Osteocyte (in vitro differentiated cells): ENCODE data around the gene ENAH. TPM values are rescaled to one million over a fixed set of nuclear protein-coding genes. Genes with fewer than 3 reads are reported as not detected.
"Not testable (repeated sequence)": the region's sequence is repeated elsewhere in the genome, so short reads cannot be mapped to it uniquely, and the experiment has no call there.

Source experiments
- DNase-seq: peaks from one replicate; pipeline ENCODE4 v3.0.0; 2021; ENCODE audit warnings: mixed read lengths; ENCODE audit not compliant: unreplicated experiment; ENCODE audit errors: extremely low spot score
- H3K27ac Mint-ChIP-seq: one replicate; pipeline ENCODE4 v1.8.0; 2021; ENCODE audit warnings: mild to moderate bottlenecking, mixed read lengths; ENCODE audit not compliant: unreplicated experiment
- H3K27me3 Mint-ChIP-seq: one replicate; pipeline ENCODE4 v1.8.0; 2021; ENCODE audit warnings: mixed read lengths; ENCODE audit not compliant: unreplicated experiment
- H3K36me3 Mint-ChIP-seq: one replicate; pipeline ENCODE4 v1.8.0; 2021; ENCODE audit warnings: mixed read lengths; ENCODE audit not compliant: unreplicated experiment
- H3K4me1 Mint-ChIP-seq: one replicate; pipeline ENCODE4 v1.8.0; 2021; ENCODE audit warnings: mixed read lengths; ENCODE audit not compliant: unreplicated experiment
- H3K4me3 Mint-ChIP-seq: one replicate; pipeline ENCODE4 v1.8.0; 2021; ENCODE audit warnings: mild to moderate bottlenecking, moderate library complexity, mixed read lengths; ENCODE audit not compliant: unreplicated experiment
- H3K9me3 Mint-ChIP-seq: one replicate; pipeline ENCODE4 v1.8.0; 2021; ENCODE audit warnings: mixed read lengths; ENCODE audit not compliant: unreplicated experiment
- CTCF ChIP-seq: fragments of 200-600 bp; sonication (generic); IDR thresholded peaks from 2 replicates; pipeline ENCODE4 v1.5.0; 2021; ENCODE audit warnings: antibody characterized with exemption, mild to moderate bottlenecking, moderate library complexity
- total RNA-seq: library from RNA; stranded (reverse); gene quantifications from 2 replicates; pipeline ENCODE4 v1.2.1, GENCODE V29; 2021

ENAH gene
- total RNA-seq, 1 donor from 2014 or later: 232 TPM

- no peak for TF ChIP-seq CTCF
- peak overlapping the region; percentile 74 for H3K27ac Mint-ChIP-seq
Observed at GRCh38 chr1:225635649-225636048, 17.3 kb downstream of the ENAH start.

DNA sequence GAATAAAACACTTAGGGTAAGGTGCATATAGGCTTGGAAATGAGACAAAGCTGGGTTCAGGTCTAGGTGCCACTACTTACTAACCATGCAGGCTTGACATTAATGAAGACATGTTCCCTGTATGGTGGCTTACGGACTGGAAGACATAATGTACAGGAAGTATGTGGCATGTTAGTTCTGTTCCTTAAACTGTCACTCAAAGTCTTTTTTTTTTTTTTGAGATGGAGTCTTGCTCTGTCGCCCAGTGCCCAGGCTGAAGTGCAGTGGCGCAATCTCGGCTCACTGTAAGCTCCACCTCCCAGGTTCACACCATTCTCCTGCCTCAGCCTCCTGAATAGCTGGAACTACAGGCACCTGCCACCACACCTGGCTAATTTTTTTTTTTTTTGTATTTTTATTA, 20.1 kb downstream of the ENAH start:
- not testable (repeated sequence) for H3K4me3 Mint-ChIP-seq, H3K36me3 Mint-ChIP-seq, H3K9me3 Mint-ChIP-seq, DNase-seq, H3K27me3 Mint-ChIP-seq
- H3K4me1 Mint-ChIP-seq: peaks cover 45% of the 10 kb centered on the region
- H3K27ac Mint-ChIP-seq: peak overlapping the region; percentile 57

More at GRCh38 chr1:225635649-225636048, 17.3 kb downstream of the ENAH start:
- Mint-ChIP-seq H3K4me1 (peaks cover 44% of the 10 kb centered on the region), H3K4me3 (no peak overlapping the region), H3K9me3 (peaks cover 4% of the 10 kb centered on the region), H3K36me3 (peaks cover 20% of the 10 kb centered on the region), H3K27me3 (no peaks in the 10 kb centered on the region)
- no peak for DNase-seq

DNA sequence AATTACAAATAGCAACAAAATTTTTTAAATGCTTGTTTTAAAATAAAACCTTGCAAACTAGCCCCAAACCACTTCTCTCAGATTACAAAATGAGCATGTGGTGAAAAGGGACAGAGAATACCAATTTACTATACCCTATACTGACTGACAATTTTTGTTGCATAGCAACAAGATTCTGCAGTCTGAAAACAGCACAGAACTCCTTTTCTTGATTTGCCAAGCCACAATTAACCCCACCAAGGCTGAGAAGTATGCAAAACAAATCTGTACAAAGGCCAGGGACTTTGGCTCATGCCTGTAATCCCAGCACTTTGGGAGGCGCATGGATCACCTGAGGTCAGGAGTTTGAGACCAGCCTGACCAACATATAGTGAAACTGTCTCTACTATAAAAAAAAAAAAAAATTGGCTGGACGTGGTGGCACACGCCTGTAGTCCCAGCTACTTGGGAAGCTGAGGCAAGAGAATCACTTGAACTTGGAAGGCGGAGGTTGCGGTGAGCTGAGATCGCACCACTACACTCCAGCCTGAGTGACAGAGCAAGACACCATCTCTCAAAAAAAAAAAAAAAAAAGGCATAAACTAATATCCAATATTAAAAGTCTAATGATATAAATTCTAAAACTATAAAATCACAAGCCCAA, 21.8 kb downstream of the ENAH start:
- Mint-ChIP-seq H3K27me3 (no peaks in the 10 kb centered on the region), H3K36me3 (no peaks in the 10 kb centered on the region), H3K9me3 (no peaks in the 10 kb centered on the region), H3K4me1 (peaks cover 55% of the 10 kb centered on the region), H3K4me3 (no peak overlapping the region), H3K27ac (peak overlapping the region; percentile 85)
- no peak for DNase-seq
- no peak for TF ChIP-seq CTCF

DNA sequence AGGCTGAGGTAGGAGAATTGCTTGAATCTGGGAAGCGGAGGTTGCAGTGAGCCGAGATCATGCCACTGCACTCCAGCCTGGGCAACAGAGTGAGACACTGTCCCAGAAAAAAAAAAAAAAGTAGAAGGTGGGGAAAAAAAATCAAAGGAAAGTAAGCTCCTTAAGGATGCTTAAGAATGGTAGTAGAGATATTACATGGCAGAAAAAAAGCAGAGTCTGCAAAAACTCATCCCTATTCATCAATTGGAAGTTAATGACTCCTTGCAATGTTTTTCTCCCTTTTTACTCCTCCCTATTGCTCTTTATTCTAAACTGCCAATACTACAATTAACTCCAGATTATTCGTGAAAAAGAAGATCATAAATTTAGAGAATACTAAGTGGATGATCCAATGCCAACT, 23.4 kb downstream of the ENAH start:
- peak overlapping the region; percentile 23 for H3K27ac Mint-ChIP-seq
- H3K27me3 Mint-ChIP-seq: no peaks in the 10 kb centered on the region
- H3K4me1 Mint-ChIP-seq: peaks cover 57% of the 10 kb centered on the region
- H3K4me3 Mint-ChIP-seq: no peak overlapping the region
- no peak for DNase-seq
- no peaks in the 10 kb centered on the region for H3K9me3 Mint-ChIP-seq
- no peaks in the 10 kb centered on the region for H3K36me3 Mint-ChIP-seq
- TF ChIP-seq CTCF: no peak

GRCh38 chr1:225628794-225629193, 24.1 kb downstream of the ENAH start:
- not testable (repeated sequence) for DNase-seq, H3K36me3 Mint-ChIP-seq, H3K27me3 Mint-ChIP-seq, H3K9me3 Mint-ChIP-seq, H3K4me3 Mint-ChIP-seq
- Mint-ChIP-seq H3K27ac (peak overlapping the region; percentile 41), H3K4me1 (peaks cover 57% of the 10 kb centered on the region)

- H3K4me3 Mint-ChIP-seq: no peak overlapping the region
- no peaks in the 10 kb centered on the region for H3K9me3 Mint-ChIP-seq
- H3K27ac Mint-ChIP-seq: peak overlapping the region; percentile 58
- H3K4me1 Mint-ChIP-seq: peaks cover 59% of the 10 kb centered on the region
- no peaks in the 10 kb centered on the region for H3K27me3 Mint-ChIP-seq
- no peak for DNase-seq
- H3K36me3 Mint-ChIP-seq: peaks cover 4% of the 10 kb centered on the region
- no peak for TF ChIP-seq CTCF
Observed at GRCh38 chr1:225627304-225627947, 25.5 kb downstream of the ENAH start.
